ENCODE results near the gene DPYSL4. TPM values are rescaled to one million over a fixed set of nuclear protein-coding genes. Genes with fewer than 3 reads are reported as not detected.
A peak's percentile ranks its signal among the peaks of the same experiment; 100 is the strongest.

DPYSL4 gene
- total RNA-seq, 1 experiment from 2014 or later: not detected

GRCh38 chr10:132170561-132171361 lies 16.0 kb upstream of the DPYSL4 start:
- no peaks in the 10 kb centered on the region for H3K4me1 Mint-ChIP-seq (ENCODE audit: low read depth, unreplicated experiment)
- H3K4me3 Mint-ChIP-seq (ENCODE audit: low read depth, unreplicated experiment): no peak overlapping the region
- TF ChIP-seq CTCF (IDR thresholded peaks at IDR 0.05; ENCODE audit: unreplicated experiment): no peak
- CTCF ChIA-PET: no interaction called here
- BruUV-seq (replicated peaks): no TSS peak
- no peak overlapping the region for H3K27ac Mint-ChIP-seq (ENCODE audit: unreplicated experiment)
- no peak for DNase-seq
- H3K36me3 Mint-ChIP-seq (ENCODE audit: insufficient read depth, unreplicated experiment): no peaks in the 10 kb centered on the region
- H3K9me3 Mint-ChIP-seq (ENCODE audit: low read depth, unreplicated experiment): no peaks in the 10 kb centered on the region
- intact Hi-C loops (cut with micrococcal nuclease; ENCODE audit: unreplicated experiment): no loop called here
- H3K27me3 Mint-ChIP-seq (ENCODE audit: unreplicated experiment): peaks cover 70% of the 10 kb centered on the region

GRCh38 chr10:132172091-132173066 lies 14.4 kb upstream of the DPYSL4 start:
- H3K4me1 Mint-ChIP-seq (ENCODE audit: low read depth, unreplicated experiment): no peaks in the 10 kb centered on the region
- H3K9me3 Mint-ChIP-seq (ENCODE audit: low read depth, unreplicated experiment): no peaks in the 10 kb centered on the region
- peaks cover 73% of the 10 kb centered on the region for H3K27me3 Mint-ChIP-seq (ENCODE audit: unreplicated experiment)
- H3K36me3 Mint-ChIP-seq (ENCODE audit: insufficient read depth, unreplicated experiment): no peaks in the 10 kb centered on the region
- TF ChIP-seq CTCF (IDR thresholded peaks at IDR 0.05; ENCODE audit: unreplicated experiment): no peak
- CTCF ChIA-PET: no interaction called here
- no peak for DNase-seq
- intact Hi-C loops (cut with micrococcal nuclease; ENCODE audit: unreplicated experiment): no loop called here
- no peak overlapping the region for H3K27ac Mint-ChIP-seq (ENCODE audit: unreplicated experiment)
- BruUV-seq (replicated peaks): no TSS peak
- no peak overlapping the region for H3K4me3 Mint-ChIP-seq (ENCODE audit: low read depth, unreplicated experiment)

- Mint-ChIP-seq H3K4me1 (ENCODE audit: low read depth, unreplicated experiment) (no peaks in the 10 kb centered on the region), H3K36me3 (ENCODE audit: insufficient read depth, unreplicated experiment) (no peaks in the 10 kb centered on the region), H3K4me3 (ENCODE audit: low read depth, unreplicated experiment) (no peak overlapping the region), H3K9me3 (ENCODE audit: low read depth, unreplicated experiment) (no peaks in the 10 kb centered on the region), H3K27me3 (ENCODE audit: unreplicated experiment) (peaks cover 80% of the 10 kb centered on the region), H3K27ac (ENCODE audit: unreplicated experiment) (peak overlapping the region; percentile 29)
- no peak for TF ChIP-seq CTCF (IDR thresholded peaks at IDR 0.05; ENCODE audit: unreplicated experiment)
- intact Hi-C loops (cut with micrococcal nuclease; ENCODE audit: unreplicated experiment): no loop called here
- DNase-seq: no peak
- no TSS peak for BruUV-seq (replicated peaks)
- CTCF ChIA-PET: no interaction called here
Observed at GRCh38 chr10:132173185-132173584, 13.6 kb upstream of the DPYSL4 start.

GRCh38 chr10:132174237-132174636 lies 12.5 kb upstream of the DPYSL4 start:
- H3K4me3 Mint-ChIP-seq (ENCODE audit: low read depth, unreplicated experiment): no peak overlapping the region
- no peak overlapping the region for H3K27ac Mint-ChIP-seq (ENCODE audit: unreplicated experiment)
- no peaks in the 10 kb centered on the region for H3K36me3 Mint-ChIP-seq (ENCODE audit: insufficient read depth, unreplicated experiment)
- BruUV-seq (replicated peaks): no TSS peak
- peaks cover 91% of the 10 kb centered on the region for H3K27me3 Mint-ChIP-seq (ENCODE audit: unreplicated experiment)
- DNase-seq: no peak
- CTCF ChIA-PET: no interaction called here
- no peaks in the 10 kb centered on the region for H3K9me3 Mint-ChIP-seq (ENCODE audit: low read depth, unreplicated experiment)
- intact Hi-C loops (cut with micrococcal nuclease; ENCODE audit: unreplicated experiment): no loop called here
- TF ChIP-seq CTCF (IDR thresholded peaks at IDR 0.05; ENCODE audit: unreplicated experiment): no peak
- H3K4me1 Mint-ChIP-seq (ENCODE audit: low read depth, unreplicated experiment): no peaks in the 10 kb centered on the region
